RWPE1 (cell line): ENCODE measurements around the gene SHF.

Source experiments
- CTCF ChIA-PET: fragments of 350-600 bp; sonication (Branson Sonifier 250); formaldehyde crosslinking; extraction: SDS; loops from one replicate; lab custom pipeline; 2021; lab: Yijun Ruan, JAX
- POLR2A ChIA-PET: fragments of 400-600 bp; formaldehyde crosslinking; extraction: SDS; loops from one replicate; lab custom pipeline; 2020; ENCODE audit warnings: antibody characterized with exemption; ENCODE audit not compliant: low non-redundant PET; lab: Yijun Ruan, JAX
- DNase-seq: peaks from one replicate; pipeline ENCODE4 v3.0.0; 2012; ENCODE audit warnings: low spot score
- H3K27ac ChIP-seq: fragments of 450-650 bp; 2 replicates; pipeline ENCODE4 v1.5.1; 2017
- CTCF ChIP-seq: fragments of 450-650 bp; conservative IDR thresholded peaks from 2 replicates; pipeline ENCODE4 v1.5.1; 2017; ENCODE audit warnings: low read depth, mild to moderate bottlenecking

The SHF gene

DNA sequence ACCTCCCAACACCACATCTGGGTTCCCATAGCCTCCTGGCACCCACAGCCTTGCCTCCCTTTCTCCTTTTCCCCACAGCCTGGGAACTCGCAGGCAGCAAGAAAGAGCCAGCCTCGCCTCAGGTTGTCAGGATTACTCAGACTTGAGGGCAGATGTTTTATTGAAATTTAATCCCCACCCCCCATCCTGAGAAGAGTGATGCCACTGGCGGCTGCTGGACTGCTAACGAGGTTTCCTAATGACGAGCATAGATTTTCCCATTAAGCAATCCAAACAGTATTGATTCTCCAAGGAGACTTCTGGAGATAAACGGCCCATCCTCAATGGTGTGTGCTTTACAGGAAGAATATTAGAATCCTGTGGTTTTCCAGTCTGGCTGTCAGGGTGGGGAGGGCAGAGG lies 13.7 kb downstream of the SHF start:
- DNase-seq: peak; percentile 26
- H3K27ac ChIP-seq: no peak overlapping the region
- ChIA-PET POLR2A (no interaction called here), CTCF (interaction anchor here (1.2 kb wide), 1 partner anchor 11 kb away, joined by 3 read pairs; no protein-coding TSS in a partner anchor)
- TF ChIP-seq CTCF: no peak

DNA sequence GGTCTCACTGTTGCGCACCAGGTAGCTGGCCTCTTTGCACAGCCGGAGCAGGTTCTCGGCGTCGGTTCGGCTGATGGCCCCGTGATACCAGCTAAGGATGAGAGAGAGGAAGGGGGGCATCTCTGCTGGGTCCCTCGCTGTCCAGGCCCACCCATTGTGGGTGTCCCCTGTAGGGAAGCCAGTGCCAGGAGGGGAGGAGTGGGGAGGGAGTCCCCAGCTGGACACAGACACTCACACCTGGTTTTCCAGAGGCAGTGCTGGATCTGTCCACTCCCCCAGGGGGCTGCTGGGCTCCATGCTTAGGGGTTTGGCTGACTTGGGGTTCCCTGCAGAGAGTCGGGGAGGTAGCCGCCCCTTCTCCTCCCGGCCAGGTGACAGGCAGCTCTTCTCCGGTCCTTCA lies 15.9 kb downstream of the SHF start:
- DNase-seq: no peak
- ChIA-PET CTCF (no interaction called here), POLR2A (no interaction called here)
- no peak overlapping the region for H3K27ac ChIP-seq
- TF ChIP-seq CTCF: no peak

GRCh38 chr15:45169608-45170480 lies 17.9 kb downstream of the SHF start:
- CTCF ChIA-PET: interaction anchor here (1.0 kb wide), 1 partner anchor 10 kb away, joined by 3 read pairs; no protein-coding TSS in a partner anchor
- POLR2A ChIA-PET: interaction anchor here (0.5 kb wide), 1 partner anchor 101 kb away, joined by 3 read pairs; no protein-coding TSS in a partner anchor
- DNase-seq: no peak
- H3K27ac ChIP-seq: peak overlapping the region; percentile 91
- TF ChIP-seq CTCF: no peak

DNA sequence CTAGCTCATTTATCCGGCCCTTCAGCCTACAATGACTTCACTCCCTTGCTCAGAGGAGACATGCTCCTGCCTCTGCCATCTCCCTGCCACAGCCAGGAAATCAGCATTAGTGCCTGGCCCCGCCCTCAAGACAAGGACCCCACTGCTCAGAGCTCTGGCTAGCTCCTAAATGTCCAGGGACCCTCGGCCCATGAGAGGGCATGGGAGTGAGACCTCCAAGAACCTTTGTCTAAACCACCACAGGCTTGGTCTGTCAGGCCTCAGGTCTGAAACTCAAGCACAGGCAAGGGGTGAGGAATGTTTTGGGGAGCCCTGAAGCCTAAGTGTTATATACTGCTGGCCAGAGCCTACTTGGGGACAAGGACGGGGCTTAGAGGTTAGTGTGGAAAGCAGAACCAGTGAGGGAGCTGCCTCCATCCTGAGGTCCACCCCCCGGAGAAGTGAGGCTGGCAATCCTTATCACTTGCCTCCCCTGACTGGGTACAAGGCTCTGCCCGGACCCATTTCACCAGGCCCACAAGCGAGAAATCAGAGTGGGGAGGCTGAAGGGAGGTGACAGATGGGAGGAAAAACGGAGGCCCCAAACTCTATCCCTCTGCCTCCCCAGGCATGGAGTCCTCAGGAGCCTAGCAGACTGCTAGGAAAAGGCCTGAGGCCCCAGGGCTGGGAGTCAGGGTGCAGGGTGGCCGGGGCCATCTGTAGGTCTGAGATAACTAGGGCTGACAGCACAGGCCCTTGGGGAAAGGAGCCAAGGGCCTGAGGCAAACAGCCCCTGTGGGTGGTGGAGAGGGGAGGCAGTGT lies 18.8 kb downstream of the SHF start:
- DNase-seq: no peak
- POLR2A ChIA-PET: interaction anchor here (1.6 kb wide), 1 partner anchor 12 kb away, joined by 4 read pairs; no protein-coding TSS in a partner anchor
- CTCF ChIA-PET: interaction anchor here (0.7 to 2.0 kb wide), 3 partner anchors 11 to 51 kb away, joined by 3 to 11 read pairs (median 8); no protein-coding TSS in a partner anchor
- peak overlapping the region; percentile 91 for H3K27ac ChIP-seq
- no peak for TF ChIP-seq CTCF

GRCh38 chr15:45168286-45168685 lies 19.5 kb downstream of the SHF start:
- DNase-seq: no peak
- CTCF ChIA-PET: interaction anchor here (0.7 to 2.0 kb wide), 5 partner anchors 11 to 50 kb away, joined by 3 to 11 read pairs (median 5); no protein-coding TSS in a partner anchor

More at GRCh38 chr15:45168286-45168685, 19.5 kb downstream of the SHF start:
- peak overlapping the region; percentile 91 for H3K27ac ChIP-seq
- POLR2A ChIA-PET: interaction anchor here (1.6 kb wide), 1 partner anchor 12 kb away, joined by 4 read pairs; no protein-coding TSS in a partner anchor
- no peak for TF ChIP-seq CTCF
